DND-41 (cell line): Measurements from ENCODE around the gene TSHZ2.

Source experiments
- EZH2 ChIP-seq: IDR thresholded peaks from 3 replicates; pipeline ENCODE4 v1.6.1; 2012; ENCODE audit warnings: borderline replicate concordance, low read depth, mild to moderate bottlenecking, moderate library complexity, low read length, inconsistent platforms; ENCODE audit not compliant: severe bottlenecking
- TF ChIP-seq, protein P1 (sequence below): IDR thresholded peaks from 2 replicates; pipeline ENCODE4 v1.5.1; 2012; ENCODE audit warnings: borderline replicate concordance, low read length, moderate library complexity, mild to moderate bottlenecking; ENCODE audit not compliant: poor library complexity, severe bottlenecking; ENCODE audit errors: extremely low read depth

DNA sequence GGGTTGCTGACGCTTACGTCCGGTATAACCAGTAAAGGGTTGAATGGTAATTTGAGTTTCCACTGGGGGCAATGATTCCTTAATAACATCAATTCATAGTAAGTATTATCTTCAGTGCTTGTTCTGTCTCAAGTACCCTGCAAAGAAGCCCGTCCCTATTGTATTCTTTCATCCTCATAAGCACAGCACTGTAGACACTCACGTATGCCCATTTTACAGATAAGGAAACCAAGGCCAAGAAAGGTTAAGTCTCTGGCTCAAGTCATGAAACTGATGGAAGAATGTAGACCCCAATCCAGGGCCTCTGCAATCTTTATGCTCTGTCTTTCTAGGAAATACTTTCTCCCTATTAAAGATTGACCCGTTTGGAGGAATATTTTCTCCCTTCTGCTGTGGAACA, 370.3 kb downstream of the TSHZ2 start:
- TF ChIP-seq, protein P1, sequence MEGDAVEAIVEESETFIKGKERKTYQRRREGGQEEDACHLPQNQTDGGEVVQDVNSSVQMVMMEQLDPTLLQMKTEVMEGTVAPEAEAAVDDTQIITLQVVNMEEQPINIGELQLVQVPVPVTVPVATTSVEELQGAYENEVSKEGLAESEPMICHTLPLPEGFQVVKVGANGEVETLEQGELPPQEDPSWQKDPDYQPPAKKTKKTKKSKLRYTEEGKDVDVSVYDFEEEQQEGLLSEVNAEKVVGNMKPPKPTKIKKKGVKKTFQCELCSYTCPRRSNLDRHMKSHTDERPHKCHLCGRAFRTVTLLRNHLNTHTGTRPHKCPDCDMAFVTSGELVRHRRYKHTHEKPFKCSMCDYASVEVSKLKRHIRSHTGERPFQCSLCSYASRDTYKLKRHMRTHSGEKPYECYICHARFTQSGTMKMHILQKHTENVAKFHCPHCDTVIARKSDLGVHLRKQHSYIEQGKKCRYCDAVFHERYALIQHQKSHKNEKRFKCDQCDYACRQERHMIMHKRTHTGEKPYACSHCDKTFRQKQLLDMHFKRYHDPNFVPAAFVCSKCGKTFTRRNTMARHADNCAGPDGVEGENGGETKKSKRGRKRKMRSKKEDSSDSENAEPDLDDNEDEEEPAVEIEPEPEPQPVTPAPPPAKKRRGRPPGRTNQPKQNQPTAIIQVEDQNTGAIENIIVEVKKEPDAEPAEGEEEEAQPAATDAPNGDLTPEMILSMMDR = no peak
- no peak for TF ChIP-seq EZH2
